ENCODE measurements around the gene PRAMEF27. TPM values are rescaled to one million over a fixed set of nuclear protein-coding genes. Genes with fewer than 3 reads are reported as not detected.
A peak's percentile ranks its signal among the peaks of the same experiment; 100 is the strongest.
"Not testable (repeated sequence)": the region's sequence is repeated elsewhere in the genome, so short reads cannot be mapped to it uniquely, and the experiment has no call there.

The PRAMEF27 gene
- total RNA-seq, result not detected
- total RNA-seq (2013), result not detected

DNA sequence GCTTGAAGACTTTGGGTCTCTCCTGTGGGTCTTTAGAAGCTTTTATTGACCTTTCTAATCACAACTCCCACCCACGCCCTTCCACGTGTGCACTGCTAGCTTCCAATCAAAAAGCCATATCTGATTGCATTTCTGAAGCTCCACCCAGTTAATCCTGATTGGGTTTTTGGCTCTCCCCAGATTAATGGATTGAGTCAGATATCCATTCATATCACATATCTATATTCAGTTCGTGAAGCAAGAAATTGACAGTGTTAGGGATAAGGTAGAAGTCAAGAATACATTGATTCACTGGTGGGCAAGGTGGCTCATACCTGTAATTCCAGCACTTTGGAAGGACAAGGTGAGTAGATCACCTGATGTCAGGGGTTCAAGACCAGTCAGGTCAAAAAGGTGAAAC, at the start of gene PRAMEF27:
Gene PRAMEF27 (minus strand): TSS at position 101 of the 400 bp plus-strand sequence. CDS start 2,916 bp downstream, outside the sequence.
- H3K4me1 ChIP-seq (ENCODE audit: control insufficient read depth, insufficient read depth, low read length); H3K27ac ChIP-seq (ENCODE audit: low read length); H3K27ac Mint-ChIP-seq; intact Hi-C loops (cut with micrococcal nuclease); ATAC-seq; H3K9me3 Mint-ChIP-seq; H3K27me3 ChIP-seq (ENCODE audit: control insufficient read depth, insufficient read depth, low read length); DNase-seq; H3K27me3 Mint-ChIP-seq (ENCODE audit: low read depth in 2 of 2); H3K36me3 ChIP-seq (ENCODE audit: control insufficient read depth, insufficient read depth, low read length); H3K4me1 Mint-ChIP-seq; H3K4me3 Mint-ChIP-seq; H3K9me3 ChIP-seq (ENCODE audit: control insufficient read depth, insufficient read depth, low read length); H3K4me3 ChIP-seq (ENCODE audit: low read length); H3K36me3 Mint-ChIP-seq: not testable (repeated sequence)
- WGBS (ENCODE audit: insufficient coverage), result no CpG with 5 or more reads among the region's 3 CpGs

DNA sequence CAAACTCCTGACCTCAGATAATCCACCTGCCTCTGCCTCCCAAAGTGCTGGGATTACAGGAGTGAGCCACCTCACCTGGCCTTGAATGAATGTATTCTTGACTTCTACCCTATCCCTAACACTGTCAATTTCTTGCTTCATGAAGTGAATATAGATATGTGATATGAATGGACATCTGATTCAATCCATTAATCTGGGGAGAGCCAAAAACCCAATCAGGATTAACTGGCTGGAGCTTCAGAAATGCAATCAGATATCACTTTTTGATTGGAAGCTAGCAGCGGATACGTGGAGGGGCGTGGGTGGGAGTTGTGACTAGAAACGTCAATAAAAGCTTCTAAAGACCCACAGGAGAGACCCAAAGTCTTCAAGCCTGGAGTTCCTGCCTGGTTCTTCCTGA, 14.1 kb upstream of the PRAMEF27 start, which contains the start of gene PRAMEF25:
Gene PRAMEF25 (plus strand): TSS at position 301 of the 400 bp plus-strand sequence. CDS start 2,920 bp downstream, outside the sequence.
- no CpG with 5 or more reads among the region's 4 CpGs for WGBS (ENCODE audit: insufficient coverage)

DNA sequence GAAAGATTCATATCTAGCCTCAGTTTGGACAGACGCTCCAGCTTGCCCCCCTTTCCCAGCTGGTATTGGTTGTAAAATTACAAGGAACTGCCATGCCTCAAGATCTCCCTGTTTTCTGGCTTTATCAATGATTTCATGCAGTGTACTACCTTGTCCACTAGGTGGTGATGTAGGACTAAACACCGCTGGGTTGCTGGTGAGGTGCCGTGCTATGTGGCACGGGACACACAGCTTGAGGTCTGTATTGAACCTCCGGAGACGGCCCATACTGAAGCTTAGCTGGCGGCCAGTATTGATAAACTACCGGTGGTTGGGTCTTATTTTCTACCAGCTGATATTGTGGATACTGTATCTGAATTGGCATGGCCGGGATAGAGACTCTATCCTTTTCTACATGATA, 36.5 kb downstream of the PRAMEF27 start:
- H3K9me3 Mint-ChIP-seq; H3K27me3 ChIP-seq (ENCODE audit: control insufficient read depth, insufficient read depth, low read length): not testable (repeated sequence)

More for the DNA sequence above, 14.1 kb upstream of the PRAMEF27 start, which contains the start of gene PRAMEF25:
- intact Hi-C loops (cut with micrococcal nuclease); H3K36me3 ChIP-seq (ENCODE audit: control insufficient read depth, insufficient read depth, low read length); DNase-seq; H3K4me3 Mint-ChIP-seq; H3K9me3 ChIP-seq (ENCODE audit: control insufficient read depth, insufficient read depth, low read length); H3K4me1 ChIP-seq (ENCODE audit: control insufficient read depth, insufficient read depth, low read length); H3K9me3 Mint-ChIP-seq; ATAC-seq; H3K27ac Mint-ChIP-seq; H3K36me3 Mint-ChIP-seq; H3K27me3 Mint-ChIP-seq (ENCODE audit: low read depth in 2 of 2); H3K4me1 Mint-ChIP-seq; H3K27ac ChIP-seq (ENCODE audit: low read length); H3K4me3 ChIP-seq (ENCODE audit: low read length); H3K27me3 ChIP-seq (ENCODE audit: control insufficient read depth, insufficient read depth, low read length): not testable (repeated sequence)

DNA sequence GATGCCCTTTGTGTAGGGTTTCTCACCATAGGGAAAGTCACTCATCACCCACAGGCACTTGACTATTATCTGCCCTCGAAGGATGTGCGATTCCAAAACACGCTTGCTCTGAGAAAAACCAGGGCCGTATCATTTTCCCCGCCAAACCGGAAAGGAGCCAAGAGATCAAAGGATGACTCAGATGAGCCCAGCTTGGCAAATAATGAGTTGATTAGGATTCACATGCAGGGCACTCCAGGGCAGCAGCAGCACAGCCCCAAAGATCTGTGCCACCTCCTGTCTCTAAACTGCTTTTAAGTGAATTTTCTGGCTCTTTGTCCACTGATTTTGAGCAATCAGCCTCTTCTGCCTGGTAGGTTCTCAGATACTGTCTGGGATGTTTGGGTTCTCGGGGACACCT, 44.4 kb downstream of the PRAMEF27 start:
- H3K9me3 ChIP-seq (ENCODE audit: control insufficient read depth, insufficient read depth, low read length); H3K27me3 Mint-ChIP-seq (ENCODE audit: low read depth in 2 of 2); H3K36me3 Mint-ChIP-seq; ATAC-seq; H3K27ac Mint-ChIP-seq; H3K36me3 ChIP-seq (ENCODE audit: control insufficient read depth, insufficient read depth, low read length); H3K9me3 Mint-ChIP-seq; H3K4me1 Mint-ChIP-seq; H3K27ac ChIP-seq (ENCODE audit: low read length); DNase-seq; H3K27me3 ChIP-seq (ENCODE audit: control insufficient read depth, insufficient read depth, low read length); H3K4me1 ChIP-seq (ENCODE audit: control insufficient read depth, insufficient read depth, low read length); H3K4me3 Mint-ChIP-seq; intact Hi-C loops (cut with micrococcal nuclease); H3K4me3 ChIP-seq (ENCODE audit: low read length): not testable (repeated sequence)
- WGBS (ENCODE audit: insufficient coverage), result no CpG with 5 or more reads among the region's 7 CpGs

More for the DNA sequence above, 36.5 kb downstream of the PRAMEF27 start:
- H3K27me3 Mint-ChIP-seq (ENCODE audit: low read depth in 2 of 2); H3K27ac Mint-ChIP-seq; DNase-seq; H3K4me3 Mint-ChIP-seq; intact Hi-C loops (cut with micrococcal nuclease); H3K36me3 Mint-ChIP-seq; H3K9me3 ChIP-seq (ENCODE audit: control insufficient read depth, insufficient read depth, low read length); H3K27ac ChIP-seq (ENCODE audit: low read length); H3K4me1 ChIP-seq (ENCODE audit: control insufficient read depth, insufficient read depth, low read length); H3K4me3 ChIP-seq (ENCODE audit: low read length); H3K4me1 Mint-ChIP-seq; H3K36me3 ChIP-seq (ENCODE audit: control insufficient read depth, insufficient read depth, low read length): not testable (repeated sequence)
- peak in 1 of 3 donors; percentile 56 for ATAC-seq
- no CpG with 5 or more reads among the region's 9 CpGs for WGBS (ENCODE audit: insufficient coverage)

DNA sequence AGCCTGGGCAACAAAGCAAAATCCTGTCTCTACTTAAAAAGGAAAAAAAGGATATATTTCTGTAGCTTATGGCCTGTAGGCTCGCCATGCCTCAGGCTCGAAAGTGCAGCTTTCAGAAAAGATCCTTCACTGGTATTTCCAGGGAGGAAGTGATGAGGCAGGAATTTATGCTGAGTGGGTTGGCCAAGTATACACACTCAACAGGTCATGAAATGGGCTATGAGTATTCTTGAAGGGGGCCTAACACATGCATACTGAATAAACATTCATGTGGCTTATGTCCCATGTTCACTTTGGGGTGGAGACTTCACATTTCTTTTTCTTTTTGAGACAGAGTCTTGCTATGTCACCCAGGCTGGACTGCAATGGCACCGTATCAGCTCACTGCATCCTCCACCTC, 47.0 kb downstream of the PRAMEF27 start:
- H3K4me1 Mint-ChIP-seq; ATAC-seq; H3K36me3 Mint-ChIP-seq; H3K9me3 ChIP-seq (ENCODE audit: control insufficient read depth, insufficient read depth, low read length); H3K27me3 Mint-ChIP-seq (ENCODE audit: low read depth in 2 of 2); DNase-seq; H3K36me3 ChIP-seq (ENCODE audit: control insufficient read depth, insufficient read depth, low read length); H3K4me3 ChIP-seq (ENCODE audit: low read length); H3K4me3 Mint-ChIP-seq; intact Hi-C loops (cut with micrococcal nuclease); H3K4me1 ChIP-seq (ENCODE audit: control insufficient read depth, insufficient read depth, low read length); H3K27ac Mint-ChIP-seq; H3K9me3 Mint-ChIP-seq; H3K27me3 ChIP-seq (ENCODE audit: control insufficient read depth, insufficient read depth, low read length); H3K27ac ChIP-seq (ENCODE audit: low read length): not testable (repeated sequence)
- WGBS (ENCODE audit: insufficient coverage), result no CpG with 5 or more reads among the region's 3 CpGs

GRCh38 chr1:13005732-13006131, 50.6 kb downstream of the PRAMEF27 start:
- H3K27me3 ChIP-seq (ENCODE audit: control insufficient read depth, insufficient read depth, low read length); ATAC-seq; H3K4me3 Mint-ChIP-seq; H3K27ac ChIP-seq (ENCODE audit: low read length); H3K27me3 Mint-ChIP-seq (ENCODE audit: low read depth in 2 of 2); H3K4me1 Mint-ChIP-seq; H3K4me1 ChIP-seq (ENCODE audit: control insufficient read depth, insufficient read depth, low read length); H3K36me3 Mint-ChIP-seq; intact Hi-C loops (cut with micrococcal nuclease); H3K4me3 ChIP-seq (ENCODE audit: low read length); H3K36me3 ChIP-seq (ENCODE audit: control insufficient read depth, insufficient read depth, low read length); H3K9me3 Mint-ChIP-seq; DNase-seq; H3K9me3 ChIP-seq (ENCODE audit: control insufficient read depth, insufficient read depth, low read length); H3K27ac Mint-ChIP-seq: not testable (repeated sequence)
- WGBS (ENCODE audit: insufficient coverage), result no CpG with 5 or more reads among the region's 4 CpGs

Other genes with a start within 250 kb of the PRAMEF27 start
- gene PRAMEF11, start 225.2 kb downstream of the PRAMEF27 start, total RNA-seq, result not detected
- not detected for gene HNRNPCL1, start 207.9 kb downstream of the PRAMEF27 start, total RNA-seq
- gene PRAMEF2, start 199.5 kb downstream of the PRAMEF27 start, total RNA-seq, result not detected
- gene PRAMEF4, start 170.4 kb downstream of the PRAMEF27 start, total RNA-seq, result not detected
- gene PRAMEF10, start 158.3 kb downstream of the PRAMEF27 start, total RNA-seq, result not detected
- not detected for gene PRAMEF7, start 140.0 kb downstream of the PRAMEF27 start, total RNA-seq
- not detected for gene PRAMEF6, start 109.0 kb downstream of the PRAMEF27 start, total RNA-seq
- not detected for gene HNRNPCL3, start 4.2 kb upstream of the PRAMEF27 start, total RNA-seq
- not detected for gene PRAMEF25, start 14.2 kb upstream of the PRAMEF27 start, total RNA-seq
- not detected for gene HNRNPCL2, start 60.3 kb upstream of the PRAMEF27 start, total RNA-seq
- not detected for gene PRAMEF26, start 99.4 kb upstream of the PRAMEF27 start, total RNA-seq
- not detected for gene HNRNPCL4, start 109.1 kb upstream of the PRAMEF27 start, total RNA-seq
- gene PRAMEF9, start 115.3 kb upstream of the PRAMEF27 start, total RNA-seq, result not detected
- not detected for gene PRAMEF13, start 144.8 kb upstream of the PRAMEF27 start, total RNA-seq
- not detected for gene PRAMEF18, start 169.6 kb upstream of the PRAMEF27 start, total RNA-seq
- gene PRAMEF5, start 197.6 kb upstream of the PRAMEF27 start, total RNA-seq, result not detected
- not detected for gene PRAMEF8, start 228.6 kb upstream of the PRAMEF27 start, total RNA-seq
- gene PRAMEF33, start 247.0 kb upstream of the PRAMEF27 start, total RNA-seq, result not detected

All from natural killer cell (primary cell).